SK-N-SH (cell line): ENCODE measurements around the gene PASK.

ENCODE experiments used
- TF ChIP-seq, protein P1 (sequence below): IDR thresholded peaks from 2 replicates; pipeline ENCODE4 v1.6.1; 2012; ENCODE audit warnings: mild to moderate bottlenecking, low read depth, low read length, moderate library complexity
- TF ChIP-seq, protein P2 (sequence below): fragments of 150-350 bp; IDR thresholded peaks from 2 replicates; pipeline ENCODE4 v1.6.1; 2017; ENCODE audit warnings: antibody characterized with exemption, low read length, low read depth, borderline replicate concordance
- TF ChIP-seq, protein P3 (sequence below): IDR thresholded peaks from 2 replicates; pipeline ENCODE4; 2012

DNA sequence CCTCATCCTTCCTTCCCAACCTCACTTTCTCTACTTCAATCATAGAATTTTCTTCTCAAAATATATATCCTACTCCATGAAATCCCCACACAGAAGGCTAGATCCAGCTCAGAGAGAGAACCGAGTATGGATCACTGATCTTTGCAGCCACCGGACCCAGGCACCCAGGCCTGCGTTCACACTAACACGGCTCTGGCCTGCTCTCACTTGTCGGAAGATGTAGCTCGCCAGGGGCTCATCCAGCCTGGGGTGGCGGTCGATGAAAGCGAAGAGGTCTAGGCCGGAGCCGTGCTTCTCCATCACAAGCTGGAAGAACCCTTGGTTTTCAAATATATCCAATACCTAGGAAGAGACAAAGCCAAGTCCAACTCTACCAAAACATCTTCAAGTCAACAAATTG is 34.4 kb downstream of the PASK start:
- TF ChIP-seq, protein P1, sequence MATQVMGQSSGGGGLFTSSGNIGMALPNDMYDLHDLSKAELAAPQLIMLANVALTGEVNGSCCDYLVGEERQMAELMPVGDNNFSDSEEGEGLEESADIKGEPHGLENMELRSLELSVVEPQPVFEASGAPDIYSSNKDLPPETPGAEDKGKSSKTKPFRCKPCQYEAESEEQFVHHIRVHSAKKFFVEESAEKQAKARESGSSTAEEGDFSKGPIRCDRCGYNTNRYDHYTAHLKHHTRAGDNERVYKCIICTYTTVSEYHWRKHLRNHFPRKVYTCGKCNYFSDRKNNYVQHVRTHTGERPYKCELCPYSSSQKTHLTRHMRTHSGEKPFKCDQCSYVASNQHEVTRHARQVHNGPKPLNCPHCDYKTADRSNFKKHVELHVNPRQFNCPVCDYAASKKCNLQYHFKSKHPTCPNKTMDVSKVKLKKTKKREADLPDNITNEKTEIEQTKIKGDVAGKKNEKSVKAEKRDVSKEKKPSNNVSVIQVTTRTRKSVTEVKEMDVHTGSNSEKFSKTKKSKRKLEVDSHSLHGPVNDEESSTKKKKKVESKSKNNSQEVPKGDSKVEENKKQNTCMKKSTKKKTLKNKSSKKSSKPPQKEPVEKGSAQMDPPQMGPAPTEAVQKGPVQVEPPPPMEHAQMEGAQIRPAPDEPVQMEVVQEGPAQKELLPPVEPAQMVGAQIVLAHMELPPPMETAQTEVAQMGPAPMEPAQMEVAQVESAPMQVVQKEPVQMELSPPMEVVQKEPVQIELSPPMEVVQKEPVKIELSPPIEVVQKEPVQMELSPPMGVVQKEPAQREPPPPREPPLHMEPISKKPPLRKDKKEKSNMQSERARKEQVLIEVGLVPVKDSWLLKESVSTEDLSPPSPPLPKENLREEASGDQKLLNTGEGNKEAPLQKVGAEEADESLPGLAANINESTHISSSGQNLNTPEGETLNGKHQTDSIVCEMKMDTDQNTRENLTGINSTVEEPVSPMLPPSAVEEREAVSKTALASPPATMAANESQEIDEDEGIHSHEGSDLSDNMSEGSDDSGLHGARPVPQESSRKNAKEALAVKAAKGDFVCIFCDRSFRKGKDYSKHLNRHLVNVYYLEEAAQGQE = no peak
- TF ChIP-seq, protein P2, sequence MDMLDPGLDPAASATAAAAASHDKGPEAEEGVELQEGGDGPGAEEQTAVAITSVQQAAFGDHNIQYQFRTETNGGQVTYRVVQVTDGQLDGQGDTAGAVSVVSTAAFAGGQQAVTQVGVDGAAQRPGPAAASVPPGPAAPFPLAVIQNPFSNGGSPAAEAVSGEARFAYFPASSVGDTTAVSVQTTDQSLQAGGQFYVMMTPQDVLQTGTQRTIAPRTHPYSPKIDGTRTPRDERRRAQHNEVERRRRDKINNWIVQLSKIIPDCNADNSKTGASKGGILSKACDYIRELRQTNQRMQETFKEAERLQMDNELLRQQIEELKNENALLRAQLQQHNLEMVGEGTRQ = no peak
- TF ChIP-seq, protein P3, sequence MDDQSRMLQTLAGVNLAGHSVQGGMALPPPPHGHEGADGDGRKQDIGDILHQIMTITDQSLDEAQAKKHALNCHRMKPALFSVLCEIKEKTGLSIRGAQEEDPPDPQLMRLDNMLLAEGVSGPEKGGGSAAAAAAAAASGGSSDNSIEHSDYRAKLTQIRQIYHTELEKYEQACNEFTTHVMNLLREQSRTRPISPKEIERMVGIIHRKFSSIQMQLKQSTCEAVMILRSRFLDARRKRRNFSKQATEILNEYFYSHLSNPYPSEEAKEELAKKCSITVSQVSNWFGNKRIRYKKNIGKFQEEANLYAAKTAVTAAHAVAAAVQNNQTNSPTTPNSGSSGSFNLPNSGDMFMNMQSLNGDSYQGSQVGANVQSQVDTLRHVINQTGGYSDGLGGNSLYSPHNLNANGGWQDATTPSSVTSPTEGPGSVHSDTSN = no peak
